ENCODE results near the gene CD247. TPM values are rescaled to one million over a fixed set of nuclear protein-coding genes. Genes with fewer than 3 reads are reported as not detected.

The CD247 gene
- total RNA-seq, 1 donor, result not detected

DNA sequence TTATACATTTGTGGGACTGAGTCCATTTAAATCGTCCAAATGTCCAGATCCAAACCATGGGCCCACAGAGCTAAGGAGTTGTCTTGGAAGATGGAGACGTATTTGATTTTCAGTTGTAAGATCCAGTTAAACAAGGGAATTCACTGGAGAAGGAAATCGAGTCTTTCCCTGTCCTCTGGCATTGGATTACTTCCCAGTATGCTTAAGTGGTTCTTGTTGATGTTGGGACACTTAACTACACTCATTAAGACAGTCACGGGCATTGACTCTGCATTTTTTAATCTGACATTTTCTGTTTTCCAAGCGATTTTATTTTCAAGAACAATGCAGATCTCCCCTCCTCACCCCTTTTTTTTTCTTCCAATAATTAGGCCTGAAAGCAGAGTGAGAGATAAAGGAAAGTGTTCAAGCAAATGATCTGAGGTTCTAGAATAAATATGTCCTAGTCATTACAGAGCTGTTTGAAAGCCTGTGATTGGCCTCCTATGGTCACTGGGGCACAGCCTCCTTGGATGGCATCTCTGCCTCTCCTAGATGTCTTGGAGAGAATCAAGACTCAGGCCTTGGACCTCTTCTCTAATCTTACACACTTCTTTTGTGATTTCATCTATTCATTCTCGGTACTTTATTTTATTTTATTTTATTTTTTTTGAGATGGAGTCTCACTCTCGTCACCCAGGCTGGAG lies 48.9 kb downstream of the CD247 start:
- DNase-seq (ENCODE audit: insufficient read length, low spot score, missing footprints), result no peak
- TF ChIP-seq, protein P1, sequence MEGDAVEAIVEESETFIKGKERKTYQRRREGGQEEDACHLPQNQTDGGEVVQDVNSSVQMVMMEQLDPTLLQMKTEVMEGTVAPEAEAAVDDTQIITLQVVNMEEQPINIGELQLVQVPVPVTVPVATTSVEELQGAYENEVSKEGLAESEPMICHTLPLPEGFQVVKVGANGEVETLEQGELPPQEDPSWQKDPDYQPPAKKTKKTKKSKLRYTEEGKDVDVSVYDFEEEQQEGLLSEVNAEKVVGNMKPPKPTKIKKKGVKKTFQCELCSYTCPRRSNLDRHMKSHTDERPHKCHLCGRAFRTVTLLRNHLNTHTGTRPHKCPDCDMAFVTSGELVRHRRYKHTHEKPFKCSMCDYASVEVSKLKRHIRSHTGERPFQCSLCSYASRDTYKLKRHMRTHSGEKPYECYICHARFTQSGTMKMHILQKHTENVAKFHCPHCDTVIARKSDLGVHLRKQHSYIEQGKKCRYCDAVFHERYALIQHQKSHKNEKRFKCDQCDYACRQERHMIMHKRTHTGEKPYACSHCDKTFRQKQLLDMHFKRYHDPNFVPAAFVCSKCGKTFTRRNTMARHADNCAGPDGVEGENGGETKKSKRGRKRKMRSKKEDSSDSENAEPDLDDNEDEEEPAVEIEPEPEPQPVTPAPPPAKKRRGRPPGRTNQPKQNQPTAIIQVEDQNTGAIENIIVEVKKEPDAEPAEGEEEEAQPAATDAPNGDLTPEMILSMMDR (IDR thresholded peaks at IDR 0.05; ENCODE audit: extremely low read depth, low read depth, low read length), result no peak
- peaks cover 4% of the 10 kb centered on the region for H3K27me3 ChIP-seq (ENCODE audit: insufficient read depth, low read length)
- no peak overlapping the region for H3K4me2 ChIP-seq (ENCODE audit: insufficient read depth, low read length)
- H3K36me3 ChIP-seq (ENCODE audit: insufficient read depth, low read length), result no peaks in the 10 kb centered on the region
- H3K79me2 ChIP-seq (ENCODE audit: insufficient read depth, low read length), result no peaks in the 10 kb centered on the region
- no peaks in the 10 kb centered on the region for H3K9me3 ChIP-seq (ENCODE audit: low read depth, low read length)
- no peak overlapping the region for H2AFZ ChIP-seq (ENCODE audit: low read length)
- H3K4me3 ChIP-seq (ENCODE audit: insufficient read depth, low read length), result no peak overlapping the region
- no peaks in the 10 kb centered on the region for H4K20me1 ChIP-seq (ENCODE audit: insufficient read depth, low read length)
- H3K4me1 ChIP-seq (ENCODE audit: insufficient read depth, low read length), result no peaks in the 10 kb centered on the region
- H3K27ac ChIP-seq (ENCODE audit: low read depth, low read length), result no peak overlapping the region

DNA sequence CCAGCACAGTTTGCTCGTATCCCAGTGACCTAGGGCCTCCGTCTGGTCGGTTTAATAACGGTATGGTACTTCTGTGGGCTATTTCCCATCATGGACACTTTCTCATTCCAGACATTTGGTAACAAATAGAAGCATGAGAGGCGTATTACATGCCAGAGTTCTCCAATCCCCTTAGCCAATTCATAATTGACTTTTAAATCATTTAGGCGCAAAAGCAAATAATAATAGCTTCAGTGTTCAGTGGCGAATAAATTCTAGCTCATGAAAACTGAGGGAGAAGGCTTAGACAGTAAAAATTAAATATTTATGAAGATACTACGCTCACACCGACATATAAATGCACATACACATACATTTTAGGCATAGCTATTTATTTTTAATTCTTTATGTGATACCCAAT lies 50.6 kb downstream of the CD247 start:
- no peak overlapping the region for H3K27ac ChIP-seq (ENCODE audit: low read depth, low read length)
- no peak for DNase-seq (ENCODE audit: insufficient read length, low spot score, missing footprints)
- no peaks in the 10 kb centered on the region for H4K20me1 ChIP-seq (ENCODE audit: insufficient read depth, low read length)
- H3K79me2 ChIP-seq (ENCODE audit: insufficient read depth, low read length), result no peaks in the 10 kb centered on the region
- no peaks in the 10 kb centered on the region for H3K9me3 ChIP-seq (ENCODE audit: low read depth, low read length)
- no peaks in the 10 kb centered on the region for H3K4me1 ChIP-seq (ENCODE audit: insufficient read depth, low read length)
- H3K4me3 ChIP-seq (ENCODE audit: insufficient read depth, low read length), result no peak overlapping the region
- no peaks in the 10 kb centered on the region for H3K36me3 ChIP-seq (ENCODE audit: insufficient read depth, low read length)
- peaks cover 11% of the 10 kb centered on the region for H3K27me3 ChIP-seq (ENCODE audit: insufficient read depth, low read length)
- TF ChIP-seq, protein P1 (IDR thresholded peaks at IDR 0.05; ENCODE audit: extremely low read depth, low read depth, low read length), result no peak
- no peak overlapping the region for H3K4me2 ChIP-seq (ENCODE audit: insufficient read depth, low read length)
- H2AFZ ChIP-seq (ENCODE audit: low read length), result no peak overlapping the region

- H3K79me2 ChIP-seq (ENCODE audit: insufficient read depth, low read length), result no peaks in the 10 kb centered on the region
- peaks cover 11% of the 10 kb centered on the region for H3K27me3 ChIP-seq (ENCODE audit: insufficient read depth, low read length)
- TF ChIP-seq, protein P1 (IDR thresholded peaks at IDR 0.05; ENCODE audit: extremely low read depth, low read depth, low read length), result no peak
- no peaks in the 10 kb centered on the region for H3K36me3 ChIP-seq (ENCODE audit: insufficient read depth, low read length)
- no peak overlapping the region for H3K27ac ChIP-seq (ENCODE audit: low read depth, low read length)
- H3K4me3 ChIP-seq (ENCODE audit: insufficient read depth, low read length), result no peak overlapping the region
- no peaks in the 10 kb centered on the region for H4K20me1 ChIP-seq (ENCODE audit: insufficient read depth, low read length)
- no peak overlapping the region for H3K4me2 ChIP-seq (ENCODE audit: insufficient read depth, low read length)
- DNase-seq (ENCODE audit: insufficient read length, low spot score, missing footprints), result no peak
- no peak overlapping the region for H2AFZ ChIP-seq (ENCODE audit: low read length)
- no peaks in the 10 kb centered on the region for H3K9me3 ChIP-seq (ENCODE audit: low read depth, low read length)
- no peaks in the 10 kb centered on the region for H3K4me1 ChIP-seq (ENCODE audit: insufficient read depth, low read length)
These were observed 51.1 kb downstream of the CD247 start for GRCh38 chr1:167467126-167467710.

DNA sequence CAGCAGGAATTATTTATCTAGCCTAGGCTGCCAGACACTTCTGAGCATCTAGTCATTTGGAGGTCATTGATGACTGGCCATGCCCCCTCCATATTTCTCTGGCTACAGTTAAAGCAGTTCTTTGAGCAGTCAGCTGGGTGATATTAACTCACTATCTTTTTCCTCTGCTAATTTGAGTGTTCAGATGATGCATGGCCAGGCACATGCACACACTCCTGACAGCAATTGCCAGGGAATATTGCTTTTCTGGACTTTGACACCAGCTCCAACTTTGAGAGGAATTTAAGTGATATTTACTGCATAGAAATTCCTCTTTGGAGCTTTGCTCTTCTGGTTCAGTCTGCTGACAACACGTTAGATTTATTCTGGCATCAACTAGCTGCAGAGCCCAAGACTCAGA lies 52.6 kb downstream of the CD247 start:
- TF ChIP-seq, protein P1 (IDR thresholded peaks at IDR 0.05; ENCODE audit: extremely low read depth, low read depth, low read length), result no peak
- H3K9me3 ChIP-seq (ENCODE audit: low read depth, low read length), result no peaks in the 10 kb centered on the region
- H3K79me2 ChIP-seq (ENCODE audit: insufficient read depth, low read length), result no peaks in the 10 kb centered on the region
- no peaks in the 10 kb centered on the region for H4K20me1 ChIP-seq (ENCODE audit: insufficient read depth, low read length)
- no peak for DNase-seq (ENCODE audit: insufficient read length, low spot score, missing footprints)
- H3K4me2 ChIP-seq (ENCODE audit: insufficient read depth, low read length), result no peak overlapping the region
- no peak overlapping the region for H3K27ac ChIP-seq (ENCODE audit: low read depth, low read length)
- H3K27me3 ChIP-seq (ENCODE audit: insufficient read depth, low read length), result peaks cover 11% of the 10 kb centered on the region
- H3K36me3 ChIP-seq (ENCODE audit: insufficient read depth, low read length), result no peaks in the 10 kb centered on the region
- H3K4me1 ChIP-seq (ENCODE audit: insufficient read depth, low read length), result no peaks in the 10 kb centered on the region
- no peak overlapping the region for H2AFZ ChIP-seq (ENCODE audit: low read length)
- no peak overlapping the region for H3K4me3 ChIP-seq (ENCODE audit: insufficient read depth, low read length)

Measured in osteoblast (primary cell).